Neural cell (in vitro differentiated cells): ENCODE measurements around the gene ASTL. TPM values are rescaled to one million over a fixed set of nuclear protein-coding genes. Genes with fewer than 3 reads are reported as not detected.

Experiments used
- H2AFZ ChIP-seq: fragments of 200-600, 300-800 bp; sonication (generic), shearing (Covaris generic); 2 replicates; pipeline ENCODE4 v1.6.0; 2014; ENCODE audit warnings: low read depth, mild to moderate bottlenecking, antibody characterized with exemption, low read length, moderate library complexity
- H3F3A ChIP-seq: fragments of 200-600 bp; shearing (Covaris generic); 2 replicates; pipeline ENCODE4 v1.6.1; 2016; ENCODE audit warnings: mild to moderate bottlenecking, moderate library complexity, mixed read lengths, antibody characterized with exemption, low read length; ENCODE audit not compliant: insufficient read depth, poor library complexity, severe bottlenecking
- H3K27ac ChIP-seq: fragments of 200-600, 300-800 bp; sonication (generic), shearing (Covaris generic); 2 replicates; pipeline ENCODE4 v1.5.1; 2014; ENCODE audit warnings: mild to moderate bottlenecking, low read length, moderate library complexity
- H3K27me3 ChIP-seq: fragments of 300-800, 200-600 bp; sonication (generic), shearing (Covaris generic); 2 replicates; pipeline ENCODE4 v1.6.0; 2014; ENCODE audit warnings: mild to moderate bottlenecking, low read depth, low read length, moderate library complexity; ENCODE audit not compliant: insufficient read depth
- H3K36me3 ChIP-seq: fragments of 300-800, 200-600 bp; sonication (generic), shearing (Covaris generic); 2 replicates; pipeline ENCODE4 v1.5.1; 2014; ENCODE audit warnings: mild to moderate bottlenecking, antibody characterized with exemption, low read length, moderate library complexity; ENCODE audit not compliant: insufficient read depth
- H3K4me2 ChIP-seq: fragments of 300-800, 200-600 bp; sonication (generic), shearing (Covaris generic); 2 replicates; pipeline ENCODE4 v1.6.0; 2014; ENCODE audit warnings: mild to moderate bottlenecking, low read length
- H3K4me3 ChIP-seq: fragments of 300-800, 200-600 bp; sonication (generic), shearing (Covaris generic); 2 replicates; pipeline ENCODE4 v1.5.1; 2014; ENCODE audit warnings: mild to moderate bottlenecking, low read length, moderate library complexity
- H3K79me2 ChIP-seq: fragments of 200-600 bp; shearing (Covaris generic); replicated peaks from 2 replicates; pipeline ENCODE4 v1.6.0; 2014; ENCODE audit warnings: mild to moderate bottlenecking, low read length, moderate library complexity; ENCODE audit not compliant: insufficient read depth
- H3K9ac ChIP-seq: fragments of 300-800, 200-600 bp; sonication (generic), shearing (Covaris generic); 2 replicates; pipeline ENCODE4 v1.6.1; 2016; ENCODE audit warnings: mild to moderate bottlenecking, low read length, mixed read lengths
- H3K9me2 ChIP-seq: fragments of 200-600 bp; shearing (Covaris generic); 2 replicates; pipeline ENCODE4 v1.6.1; 2016; ENCODE audit warnings: mild to moderate bottlenecking, low read length, mixed read lengths; ENCODE audit not compliant: insufficient read depth
- H3K9me3 ChIP-seq: fragments of 200-600, 300-800 bp; sonication (generic), shearing (Covaris generic); 2 replicates; pipeline ENCODE4 v1.6.1; 2016; ENCODE audit warnings: mild to moderate bottlenecking, mixed run types, low read length, moderate library complexity, mixed read lengths
- H4K20me1 ChIP-seq: fragments of 200-600 bp; shearing (Covaris generic); 2 replicates; pipeline ENCODE4 v1.6.1; 2016; ENCODE audit warnings: mild to moderate bottlenecking, mixed run types; ENCODE audit not compliant: insufficient read depth
- CTCF ChIP-seq: fragments of 450-650 bp; IDR thresholded peaks from 2 replicates; pipeline ENCODE4 v1.5.1; 2014; ENCODE audit warnings: antibody characterized with exemption, mild to moderate bottlenecking, moderate library complexity; ENCODE audit not compliant: poor library complexity, severe bottlenecking
- EP300 ChIP-seq: fragments of 450-650 bp; conservative IDR thresholded peaks from 2 replicates; pipeline ENCODE4 v1.6.1; 2014; ENCODE audit warnings: antibody characterized with exemption, mild to moderate bottlenecking, moderate library complexity; ENCODE audit not compliant: poor library complexity, severe bottlenecking
- EZH2 ChIP-seq: fragments of 200-600, 300-800 bp; shearing (Covaris generic), sonication (generic); IDR thresholded peaks from 2 replicates; pipeline ENCODE4 v1.6.1; 2014; ENCODE audit warnings: antibody characterized with exemption, low read length, borderline replicate concordance, mild to moderate bottlenecking; ENCODE audit not compliant: insufficient read depth, poor library complexity, severe bottlenecking
- MXI1 ChIP-seq: fragments of 450-650 bp; conservative IDR thresholded peaks from 2 replicates; pipeline ENCODE4 v1.6.1; 2014; ENCODE audit warnings: antibody characterized with exemption, mild to moderate bottlenecking; ENCODE audit not compliant: poor library complexity, severe bottlenecking
- POLR2AphosphoS5 ChIP-seq: IDR thresholded peaks from 2 replicates; pipeline ENCODE4 v1.6.1; 2012
- RAD21 ChIP-seq: fragments of 450-650 bp; conservative IDR thresholded peaks from 2 replicates; pipeline ENCODE4 v1.6.1; 2014; ENCODE audit warnings: antibody characterized with exemption, mild to moderate bottlenecking, moderate library complexity
- REST ChIP-seq: IDR thresholded peaks from 2 replicates; pipeline ENCODE4 v1.6.1; 2012; ENCODE audit warnings: borderline replicate concordance
- SMC3 ChIP-seq: fragments of 450-650 bp; conservative IDR thresholded peaks from 2 replicates; pipeline ENCODE4 v1.6.1; 2014; ENCODE audit warnings: antibody characterized with exemption, mild to moderate bottlenecking, moderate library complexity; ENCODE audit not compliant: poor library complexity
- TAF1 ChIP-seq: IDR thresholded peaks from 2 replicates; pipeline ENCODE4 v1.6.1; 2012; ENCODE audit warnings: low read depth
- polyA plus RNA-seq: library from polyadenylated mRNA; depleted of rRNA; stranded (reverse); fragments of >200 nt; gene quantifications from 2 replicates; pipeline ENCODE4 v1.2.3, GENCODE V29; 2014

The ASTL gene
- polyA plus RNA-seq, 1 donor from 2014 or later: not detected

- Histone ChIP-seq H3K79me2 (no peaks in the 10 kb centered on the region), H3K36me3 (no peaks in the 10 kb centered on the region), H3K9me3 (peaks cover 9% of the 10 kb centered on the region), H3K9ac (no peak overlapping the region), H3F3A (no peaks in the 10 kb centered on the region), H3K4me3 (no peak overlapping the region), H3K27me3 (peaks cover 25% of the 10 kb centered on the region), H3K4me2 (no peak overlapping the region), H3K27ac (no peak overlapping the region), H3K9me2 (no peaks in the 10 kb centered on the region), H4K20me1 (no peaks in the 10 kb centered on the region), H2AFZ (no peak overlapping the region)
- TF ChIP-seq RAD21 (no peak), TAF1 (no peak), EZH2 (no peak), MXI1 (no peak), SMC3 (no peak), POLR2AphosphoS5 (no peak), EP300 (no peak), CTCF (no peak), REST (no peak)
Observed at GRCh38 chr2:96118698-96119388, 19.5 kb downstream of the ASTL start.

GRCh38 chr2:96117701-96118588 is 20.4 kb downstream of the ASTL start:
- H2AFZ ChIP-seq: no peak overlapping the region
- H3K9ac ChIP-seq: no peak overlapping the region
- H3K4me2 ChIP-seq: no peak overlapping the region
- no peak overlapping the region for H3K27ac ChIP-seq
- no peak overlapping the region for H3K4me3 ChIP-seq
- H3K79me2 ChIP-seq: no peaks in the 10 kb centered on the region
- TF ChIP-seq MXI1: no peak
- no peak for TF ChIP-seq REST
- TF ChIP-seq RAD21: no peak
- no peaks in the 10 kb centered on the region for H3K9me2 ChIP-seq
- H3F3A ChIP-seq: no peaks in the 10 kb centered on the region
- H3K36me3 ChIP-seq: no peaks in the 10 kb centered on the region
- H3K9me3 ChIP-seq: peaks cover 9% of the 10 kb centered on the region
- no peaks in the 10 kb centered on the region for H4K20me1 ChIP-seq
- H3K27me3 ChIP-seq: peaks cover 25% of the 10 kb centered on the region
